Hematopoietic multipotent progenitor cell treated with erythropoietin and hydrocortisone succinate and interleukin-3 and kit ligand, for 6 days (in vitro differentiated cells): ENCODE data around the gene CYP3A4.
"Not testable (repeated sequence)": the region's sequence is repeated elsewhere in the genome, so short reads cannot be mapped to it uniquely, and the experiment has no call there.

Experiments
- DNase-seq: peaks from one replicate; pipeline ENCODE4 v3.0.0-alpha.2; 2015

Gene CYP3A4

GRCh38 chr7:99784007-99784406, at the start of gene CYP3A4:
Gene CYP3A4 (minus strand): TSS chr7:99784184. CDS start chr7:99784081, 103 bp downstream.
- no peak for DNase-seq

GRCh38 chr7:99833289-99833877, 49.4 kb upstream of the CYP3A4 start:
- peak; percentile 94 for DNase-seq

DNA sequence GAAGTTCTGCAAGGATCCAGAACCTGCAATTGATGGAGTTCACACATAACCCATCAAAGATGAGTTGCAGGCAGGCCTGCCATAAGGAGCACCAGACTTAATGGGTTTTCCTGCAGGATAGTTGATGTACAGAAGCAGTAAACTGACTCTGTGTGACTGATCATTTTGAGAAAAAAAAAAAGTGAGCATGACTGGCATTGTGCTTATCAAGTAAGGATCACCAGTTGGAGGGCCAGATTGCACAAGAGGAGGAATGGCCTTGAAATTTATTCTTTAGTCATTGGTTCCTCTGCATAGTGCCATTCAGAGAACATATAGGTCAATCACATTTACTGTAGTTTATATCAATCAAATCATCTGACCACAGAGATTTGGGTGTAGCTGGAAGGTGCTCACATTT, 47.6 kb upstream of the CYP3A4 start:
- DNase-seq, result peak; percentile 74

DNA sequence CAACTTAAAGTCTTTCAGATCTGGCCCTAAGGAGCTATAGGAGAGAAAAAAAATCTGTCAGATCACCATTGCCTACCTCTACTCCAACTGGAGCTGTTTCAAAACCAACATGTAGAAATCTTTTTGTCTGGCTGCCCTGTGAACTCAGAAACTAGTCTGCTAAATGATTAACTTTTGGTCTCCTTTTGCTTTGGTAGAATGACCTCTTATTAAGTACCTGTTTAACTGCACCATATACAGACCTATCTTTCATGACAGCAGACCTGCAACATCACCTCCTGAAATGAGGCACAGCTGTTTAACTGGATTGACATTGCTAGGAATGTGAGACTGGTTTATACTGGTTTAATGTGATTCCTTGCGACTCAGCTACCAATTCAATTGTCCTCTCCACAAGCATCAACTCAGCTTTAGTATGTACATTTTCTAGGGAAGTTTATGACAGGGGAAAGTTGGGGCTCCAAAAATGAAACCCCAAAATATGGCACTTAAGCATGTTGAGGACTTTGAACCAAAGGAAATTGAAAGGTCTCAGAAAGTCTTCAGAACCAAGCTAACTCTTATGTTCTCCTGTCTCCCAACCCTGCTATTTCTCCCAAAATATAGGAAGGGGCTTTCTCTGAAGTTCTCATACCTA, 45.7 kb upstream of the CYP3A4 start:
- no peak for DNase-seq

- no peak for DNase-seq
These were observed 44.8 kb upstream of the CYP3A4 start for GRCh38 chr7:99828811-99829210.

GRCh38 chr7:99827040-99827778, 43.2 kb upstream of the CYP3A4 start:
- no peak for DNase-seq

GRCh38 chr7:99825873-99826272, 41.9 kb upstream of the CYP3A4 start:
- DNase-seq, result no peak

- no peak for DNase-seq
These were observed 41.5 kb upstream of the CYP3A4 start for GRCh38 chr7:99825452-99825851.

- no peak for DNase-seq
These were observed 40.1 kb upstream of the CYP3A4 start for GRCh38 chr7:99824091-99824490.

DNA sequence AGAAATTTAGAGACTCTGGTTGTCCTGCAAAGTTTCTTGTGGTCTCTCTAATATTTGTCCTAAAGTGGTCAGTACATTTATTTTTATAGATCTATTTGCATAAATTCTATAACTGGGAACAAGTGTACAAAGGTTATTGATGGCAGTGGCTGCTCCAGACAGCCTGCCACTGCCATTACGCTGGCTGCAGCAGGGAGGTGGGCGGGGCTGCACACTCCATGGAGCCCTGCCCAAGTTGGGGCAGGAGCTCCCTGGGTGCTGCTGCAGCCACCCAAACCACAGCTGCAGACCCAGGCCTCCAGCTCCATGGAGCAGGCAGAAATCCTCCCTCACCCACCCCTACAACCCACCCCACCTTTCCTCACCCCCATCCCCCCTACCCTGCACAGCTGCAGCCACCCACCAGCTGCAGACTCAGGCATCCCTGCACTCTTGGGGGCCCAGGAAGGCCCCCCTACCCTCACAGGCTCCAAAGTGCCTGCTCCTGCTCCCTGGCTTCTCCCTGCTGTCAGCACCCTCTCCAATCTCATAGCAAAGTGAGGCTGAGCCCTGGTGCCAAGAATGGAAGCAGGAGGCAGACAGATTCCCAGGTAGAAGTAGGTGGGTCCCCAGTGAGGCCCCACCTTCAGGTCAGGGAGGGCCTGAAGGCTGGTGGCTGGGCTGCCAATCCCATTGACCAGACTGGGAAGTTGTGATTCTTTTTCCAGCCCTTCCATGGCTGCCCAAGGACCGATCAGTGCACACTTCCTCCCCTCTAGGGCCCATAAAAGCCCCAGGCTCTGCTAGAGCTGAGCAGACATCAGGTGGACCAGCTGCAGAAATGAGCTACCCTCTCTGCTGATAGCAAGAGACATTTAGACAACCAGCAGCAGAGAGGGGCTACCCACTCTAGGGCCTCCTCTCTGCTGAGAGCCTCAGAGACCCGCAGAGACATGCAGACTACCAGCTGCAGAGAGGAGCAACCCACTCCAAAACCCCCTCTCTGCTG, 39.0 kb upstream of the CYP3A4 start:
- DNase-seq, result peak; percentile 68

DNA sequence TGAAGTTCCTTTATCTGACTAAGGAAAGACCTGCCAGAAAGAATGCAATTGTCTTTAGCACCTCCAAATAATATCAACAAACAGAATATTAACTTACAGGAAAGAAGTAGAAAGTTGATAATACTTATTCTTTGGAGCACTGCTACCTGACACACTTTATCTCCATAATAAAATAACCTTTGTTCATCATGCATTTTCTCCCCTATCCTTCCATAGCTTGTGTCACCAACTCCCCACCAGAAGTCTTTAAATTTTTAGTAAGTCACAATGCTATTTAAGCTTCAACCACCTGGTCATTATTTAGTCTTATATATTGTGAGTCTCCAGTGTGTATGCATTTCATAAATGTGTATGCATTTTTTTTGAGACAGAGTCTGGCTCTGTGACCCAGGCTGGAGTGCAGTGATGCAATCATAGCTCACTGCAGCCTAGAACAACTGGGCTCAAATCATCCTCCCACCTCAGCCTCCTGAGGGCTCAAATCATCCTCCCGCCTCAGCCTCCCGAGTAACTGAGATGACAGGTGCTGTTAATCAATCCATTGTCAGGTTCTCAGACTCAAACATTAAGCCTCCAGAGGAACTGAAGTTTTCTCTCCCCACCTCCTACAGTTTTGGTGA, 36.5 kb upstream of the CYP3A4 start:
- DNase-seq, result no peak

DNA sequence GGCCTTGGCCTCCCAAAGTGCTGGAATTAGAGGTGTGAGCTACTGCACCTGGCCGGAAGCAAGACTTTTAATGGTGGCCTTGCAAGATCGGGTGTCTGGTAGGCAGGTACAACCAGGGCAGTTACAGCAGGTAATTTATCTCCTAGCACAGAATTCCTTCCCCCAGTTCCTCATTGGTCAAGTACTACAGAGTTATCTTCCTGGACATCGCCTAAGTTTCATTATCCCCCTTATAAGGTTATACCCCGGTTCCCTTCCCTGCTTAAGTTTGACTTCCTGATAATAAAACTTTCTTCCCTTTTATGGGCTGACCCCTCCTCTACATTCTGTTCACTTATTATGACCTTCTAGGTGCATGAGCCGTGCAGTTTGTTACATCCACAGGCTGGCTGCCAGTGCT, 24.8 kb upstream of the CYP3A4 start:
- no peak for DNase-seq

DNA sequence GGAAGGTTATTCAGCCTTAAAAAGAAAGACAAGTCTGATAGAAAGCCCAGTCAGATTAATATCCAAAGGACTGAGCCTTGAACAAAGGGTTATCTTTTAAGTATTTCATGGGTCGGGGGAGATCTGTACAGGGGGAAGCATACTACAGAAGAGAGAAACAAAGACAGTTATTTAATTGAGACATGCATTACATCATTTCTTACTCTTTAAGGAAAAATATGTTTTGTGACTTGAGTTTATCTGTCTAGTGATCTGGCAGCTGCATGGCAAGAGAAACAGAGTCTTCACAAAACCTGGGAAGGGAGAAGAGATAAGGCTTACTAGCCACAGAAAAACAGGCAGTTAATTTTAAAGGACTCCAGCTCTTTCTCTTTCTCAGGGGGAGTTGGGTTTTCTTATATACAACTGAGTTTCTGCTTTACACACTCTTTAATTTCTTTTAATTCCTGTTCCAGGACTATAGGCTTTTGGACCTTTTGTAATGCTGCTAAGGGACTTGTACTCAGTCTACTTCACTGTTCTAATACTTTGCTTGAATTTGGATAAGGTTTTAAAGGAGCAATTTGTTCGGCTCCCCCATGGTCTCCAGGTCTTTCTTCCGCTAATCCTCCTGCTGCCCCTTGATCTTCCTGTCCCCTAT, 23.0 kb upstream of the CYP3A4 start:
- peak; percentile 81 for DNase-seq

GRCh38 chr7:99805641-99806040, 21.7 kb upstream of the CYP3A4 start:
- DNase-seq, result no peak

- DNase-seq, result not testable (repeated sequence)
These were observed 19.1 kb upstream of the CYP3A4 start for GRCh38 chr7:99803118-99803517.

DNA sequence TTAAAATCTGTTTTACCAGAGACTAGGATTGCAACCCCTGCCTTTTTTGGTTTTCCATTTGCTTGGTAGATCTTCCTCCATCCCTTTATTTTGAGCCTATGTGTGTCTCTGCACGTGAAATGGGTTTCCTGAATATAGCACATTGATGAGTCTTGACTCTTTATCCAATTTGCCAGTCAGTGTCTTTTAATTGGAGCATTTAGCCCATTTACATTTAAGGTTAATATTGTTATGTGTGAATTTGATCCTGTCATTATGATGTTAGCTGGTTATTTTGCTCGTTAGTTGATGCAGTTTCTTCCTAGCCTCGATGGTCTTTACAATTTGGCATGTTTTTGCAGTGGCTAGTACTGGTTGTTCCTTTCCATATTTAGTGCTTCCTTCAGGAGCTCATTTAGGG, 17.4 kb upstream of the CYP3A4 start:
- DNase-seq, result not testable (repeated sequence)

GRCh38 chr7:99798972-99799371, 15.0 kb upstream of the CYP3A4 start:
- DNase-seq, result no peak

DNA sequence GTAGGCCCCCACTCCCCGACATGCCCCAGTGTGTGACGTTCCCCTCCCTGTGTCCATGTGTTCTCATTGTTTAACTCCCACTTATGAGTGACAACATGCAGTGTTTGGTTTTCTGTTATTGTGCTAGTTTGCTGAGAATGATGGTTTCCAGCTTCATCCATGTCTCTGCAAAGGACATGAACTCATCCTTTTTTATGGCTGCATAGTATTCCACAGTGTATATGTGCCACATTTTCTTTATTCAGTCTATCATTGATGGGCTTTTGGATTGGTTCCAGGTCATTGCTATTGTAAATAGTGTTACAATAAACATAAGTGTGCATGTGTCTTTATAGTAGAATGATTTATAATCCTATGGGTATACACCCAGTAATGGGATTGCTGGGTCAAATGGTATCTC, 11.9 kb upstream of the CYP3A4 start:
- DNase-seq, result not testable (repeated sequence)

GRCh38 chr7:99794585-99795502, 10.9 kb upstream of the CYP3A4 start:
- peak; percentile 25 for DNase-seq

GRCh38 chr7:99793443-99793842, 9.5 kb upstream of the CYP3A4 start:
- DNase-seq, result no peak

GRCh38 chr7:99792967-99793366, 9.0 kb upstream of the CYP3A4 start:
- DNase-seq, result no peak
